Liver (tissue), 3 donors: ENCODE data around the gene TECR.

Experiments
- EGR1 ChIP-seq, 2 donors: IDR thresholded peaks; 2 replicates each; pipeline ENCODE4 v1.6.1; 2016 to 2018; ENCODE audit warnings: antibody characterized with exemption in 2 of 2, low read depth in 2 of 2
- RAD21 ChIP-seq, 2 donors: IDR thresholded peaks; 2 replicates each; pipeline ENCODE4 v1.6.1; 2016; ENCODE audit warnings: antibody characterized with exemption in 2 of 2, mild to moderate bottlenecking in 2 of 2
- ZBTB33 ChIP-seq: IDR thresholded peaks from 2 replicates; pipeline ENCODE4 v1.6.1; 2016; ENCODE audit warnings: antibody characterized with exemption
- TF ChIP-seq, protein P1 (sequence below): fragments of 150-350 bp; IDR thresholded peaks from 2 replicates; pipeline ENCODE4 v1.5.1; 2017; ENCODE audit warnings: improper control_type of control experiment, low read depth, low read length; ENCODE audit not compliant: missing input control
- TF ChIP-seq, protein P2 (sequence below): IDR thresholded peaks from 2 replicates; pipeline ENCODE4 v1.6.1; 2016; ENCODE audit warnings: antibody characterized with exemption, mild to moderate bottlenecking
- TF ChIP-seq, protein P3 (sequence below): IDR thresholded peaks from 2 replicates; pipeline ENCODE4 v1.6.1; 2016; ENCODE audit warnings: antibody characterized with exemption
- donor health status: healthy.
- donor health status: healthy.

GRCh38 chr19:14544047-14544446, 14.7 kb downstream of the TECR start:
- TF ChIP-seq, protein P1, sequence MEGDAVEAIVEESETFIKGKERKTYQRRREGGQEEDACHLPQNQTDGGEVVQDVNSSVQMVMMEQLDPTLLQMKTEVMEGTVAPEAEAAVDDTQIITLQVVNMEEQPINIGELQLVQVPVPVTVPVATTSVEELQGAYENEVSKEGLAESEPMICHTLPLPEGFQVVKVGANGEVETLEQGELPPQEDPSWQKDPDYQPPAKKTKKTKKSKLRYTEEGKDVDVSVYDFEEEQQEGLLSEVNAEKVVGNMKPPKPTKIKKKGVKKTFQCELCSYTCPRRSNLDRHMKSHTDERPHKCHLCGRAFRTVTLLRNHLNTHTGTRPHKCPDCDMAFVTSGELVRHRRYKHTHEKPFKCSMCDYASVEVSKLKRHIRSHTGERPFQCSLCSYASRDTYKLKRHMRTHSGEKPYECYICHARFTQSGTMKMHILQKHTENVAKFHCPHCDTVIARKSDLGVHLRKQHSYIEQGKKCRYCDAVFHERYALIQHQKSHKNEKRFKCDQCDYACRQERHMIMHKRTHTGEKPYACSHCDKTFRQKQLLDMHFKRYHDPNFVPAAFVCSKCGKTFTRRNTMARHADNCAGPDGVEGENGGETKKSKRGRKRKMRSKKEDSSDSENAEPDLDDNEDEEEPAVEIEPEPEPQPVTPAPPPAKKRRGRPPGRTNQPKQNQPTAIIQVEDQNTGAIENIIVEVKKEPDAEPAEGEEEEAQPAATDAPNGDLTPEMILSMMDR: no peak
- TF ChIP-seq, protein P2, sequence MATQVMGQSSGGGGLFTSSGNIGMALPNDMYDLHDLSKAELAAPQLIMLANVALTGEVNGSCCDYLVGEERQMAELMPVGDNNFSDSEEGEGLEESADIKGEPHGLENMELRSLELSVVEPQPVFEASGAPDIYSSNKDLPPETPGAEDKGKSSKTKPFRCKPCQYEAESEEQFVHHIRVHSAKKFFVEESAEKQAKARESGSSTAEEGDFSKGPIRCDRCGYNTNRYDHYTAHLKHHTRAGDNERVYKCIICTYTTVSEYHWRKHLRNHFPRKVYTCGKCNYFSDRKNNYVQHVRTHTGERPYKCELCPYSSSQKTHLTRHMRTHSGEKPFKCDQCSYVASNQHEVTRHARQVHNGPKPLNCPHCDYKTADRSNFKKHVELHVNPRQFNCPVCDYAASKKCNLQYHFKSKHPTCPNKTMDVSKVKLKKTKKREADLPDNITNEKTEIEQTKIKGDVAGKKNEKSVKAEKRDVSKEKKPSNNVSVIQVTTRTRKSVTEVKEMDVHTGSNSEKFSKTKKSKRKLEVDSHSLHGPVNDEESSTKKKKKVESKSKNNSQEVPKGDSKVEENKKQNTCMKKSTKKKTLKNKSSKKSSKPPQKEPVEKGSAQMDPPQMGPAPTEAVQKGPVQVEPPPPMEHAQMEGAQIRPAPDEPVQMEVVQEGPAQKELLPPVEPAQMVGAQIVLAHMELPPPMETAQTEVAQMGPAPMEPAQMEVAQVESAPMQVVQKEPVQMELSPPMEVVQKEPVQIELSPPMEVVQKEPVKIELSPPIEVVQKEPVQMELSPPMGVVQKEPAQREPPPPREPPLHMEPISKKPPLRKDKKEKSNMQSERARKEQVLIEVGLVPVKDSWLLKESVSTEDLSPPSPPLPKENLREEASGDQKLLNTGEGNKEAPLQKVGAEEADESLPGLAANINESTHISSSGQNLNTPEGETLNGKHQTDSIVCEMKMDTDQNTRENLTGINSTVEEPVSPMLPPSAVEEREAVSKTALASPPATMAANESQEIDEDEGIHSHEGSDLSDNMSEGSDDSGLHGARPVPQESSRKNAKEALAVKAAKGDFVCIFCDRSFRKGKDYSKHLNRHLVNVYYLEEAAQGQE: no peak
- TF ChIP-seq EGR1 (IDR thresholded peaks at IDR 0.05; ENCODE audit: low read depth in 2 of 2) (no peak), ZBTB33 (no peak), RAD21 (IDR thresholded peaks at IDR 0.05) (no peak)
- TF ChIP-seq, protein P3, sequence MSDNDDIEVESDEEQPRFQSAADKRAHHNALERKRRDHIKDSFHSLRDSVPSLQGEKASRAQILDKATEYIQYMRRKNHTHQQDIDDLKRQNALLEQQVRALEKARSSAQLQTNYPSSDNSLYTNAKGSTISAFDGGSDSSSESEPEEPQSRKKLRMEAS: no peak
